ENCODE results near the gene DLEC1. TPM values are rescaled to one million over a fixed set of nuclear protein-coding genes. Genes with fewer than 3 reads are reported as not detected.

DLEC1 gene
- total RNA-seq (2014; rRNA removed; shearing (Covaris generic)), result not detected in 2 replicates

- Histone ChIP-seq H3K4me3 (no peak within 1 kb of the TSS), H3K4me1 (replicated peaks) (no peaks in the 10 kb centered on the region), H3K27ac (no peak within 1 kb of the TSS), H3K27me3 (replicated peaks) (no peaks in the 10 kb centered on the region), H3K9me3 (replicated peaks) (no peaks in the 10 kb centered on the region), H3K36me3 (no peaks in the 10 kb centered on the region)
- DNase-seq (ENCODE audit: low read depth in 1 of 2, low spot score in 2 of 2), result no peak
Observed at GRCh38 chr3:38039101-38039898, at the start of gene DLEC1. Gene DLEC1 (plus strand): TSS chr3:38039208. CDS start chr3:38039226, 18 bp downstream.

GRCh38 chr3:37989821-37990480, 49.1 kb upstream of the DLEC1 start:
- Histone ChIP-seq H3K4me1 (replicated peaks) (no peaks in the 10 kb centered on the region), H3K36me3 (no peaks in the 10 kb centered on the region; the same call in 1 of the 2 replicates), H3K9me3 (replicated peaks) (no peaks in the 10 kb centered on the region), H3K27me3 (replicated peaks) (no peaks in the 10 kb centered on the region), H3K27ac (no peak overlapping the region), H3K4me3 (no peak overlapping the region)
- no peak for DNase-seq (ENCODE audit: low read depth in 1 of 2, low spot score in 2 of 2)

- Histone ChIP-seq H3K4me3 (no peak within 1 kb of the TSS), H3K9me3 (replicated peaks) (no peaks in the 10 kb centered on the region), H3K4me1 (replicated peaks) (no peaks in the 10 kb centered on the region), H3K27me3 (replicated peaks) (no peaks in the 10 kb centered on the region), H3K27ac (no peak within 1 kb of the TSS), H3K36me3 (no peaks in the 10 kb centered on the region)
- no peak for DNase-seq (ENCODE audit: low read depth in 1 of 2, low spot score in 2 of 2)
Observed at GRCh38 chr3:37990527-37990926, 48.5 kb upstream of the DLEC1 start, which contains the start of gene VILL. Gene VILL (plus strand): TSS chr3:37990786. CDS start chr3:37993673, 2,887 bp downstream.

- no peaks in the 10 kb centered on the region for H3K36me3 ChIP-seq
- no peaks in the 10 kb centered on the region for H3K9me3 ChIP-seq (replicated peaks)
- no peak overlapping the region for H3K4me3 ChIP-seq
- H3K27me3 ChIP-seq (replicated peaks), result no peaks in the 10 kb centered on the region
- DNase-seq (ENCODE audit: low read depth in 1 of 2, low spot score in 2 of 2), result no peak
- H3K4me1 ChIP-seq (replicated peaks), result no peaks in the 10 kb centered on the region
- H3K27ac ChIP-seq, result no peak overlapping the region
Observed at GRCh38 chr3:37991109-37991508, 47.9 kb upstream of the DLEC1 start.

- Histone ChIP-seq H3K27me3 (replicated peaks) (no peaks in the 10 kb centered on the region), H3K4me1 (replicated peaks) (no peaks in the 10 kb centered on the region), H3K27ac (no peak overlapping the region), H3K9me3 (replicated peaks) (no peaks in the 10 kb centered on the region), H3K4me3 (no peak overlapping the region), H3K36me3 (no peaks in the 10 kb centered on the region)
- DNase-seq (ENCODE audit: low read depth in 1 of 2, low spot score in 2 of 2), result peak in 1 of 2 experiments; percentile 19
Observed at GRCh38 chr3:37991823-37992222, 47.2 kb upstream of the DLEC1 start.

- peak in 1 of 2 experiments; percentile 17 for DNase-seq (ENCODE audit: low read depth in 1 of 2, low spot score in 2 of 2)
- Histone ChIP-seq H3K9me3 (replicated peaks) (no peaks in the 10 kb centered on the region), H3K27me3 (replicated peaks) (no peaks in the 10 kb centered on the region), H3K4me1 (replicated peaks) (no peaks in the 10 kb centered on the region), H3K27ac (no peak overlapping the region), H3K4me3 (no peak overlapping the region), H3K36me3 (no peaks in the 10 kb centered on the region)
Observed at GRCh38 chr3:37992271-37993066, 46.5 kb upstream of the DLEC1 start.

- DNase-seq (ENCODE audit: low read depth in 1 of 2, low spot score in 2 of 2), result peak in 1 of 2 experiments; percentile 16
- no peak overlapping the region for H3K4me3 ChIP-seq
- H3K27me3 ChIP-seq (replicated peaks), result no peaks in the 10 kb centered on the region
- H3K9me3 ChIP-seq (replicated peaks), result no peaks in the 10 kb centered on the region
- no peaks in the 10 kb centered on the region for H3K36me3 ChIP-seq
- H3K27ac ChIP-seq, result no peak overlapping the region
- no peaks in the 10 kb centered on the region for H3K4me1 ChIP-seq (replicated peaks)
Observed at GRCh38 chr3:37993067-37993455, 45.9 kb upstream of the DLEC1 start.

- H3K27ac ChIP-seq, result no peak overlapping the region
- peaks cover 4% of the 10 kb centered on the region for H3K4me1 ChIP-seq (replicated peaks)
- no peak overlapping the region for H3K4me3 ChIP-seq
- no peaks in the 10 kb centered on the region for H3K36me3 ChIP-seq
- no peaks in the 10 kb centered on the region for H3K9me3 ChIP-seq (replicated peaks)
- H3K27me3 ChIP-seq (replicated peaks), result no peaks in the 10 kb centered on the region
- no peak for DNase-seq (ENCODE audit: low read depth in 1 of 2, low spot score in 2 of 2)
Observed at GRCh38 chr3:37993460-37993819, 45.6 kb upstream of the DLEC1 start.

GRCh38 chr3:37993820-37994638, 45.0 kb upstream of the DLEC1 start:
- Histone ChIP-seq H3K4me1 (replicated peaks) (peaks cover 8% of the 10 kb centered on the region), H3K9me3 (replicated peaks) (no peaks in the 10 kb centered on the region), H3K27me3 (replicated peaks) (no peaks in the 10 kb centered on the region), H3K36me3 (no peaks in the 10 kb centered on the region), H3K27ac (no peak overlapping the region), H3K4me3 (peak overlapping the region; percentile 35)
- peak in 1 of 2 experiments; percentile 38 for DNase-seq (ENCODE audit: low read depth in 1 of 2, low spot score in 2 of 2)

- no peak for DNase-seq (ENCODE audit: low read depth in 1 of 2, low spot score in 2 of 2)
- Histone ChIP-seq H3K4me1 (replicated peaks) (peaks cover 12% of the 10 kb centered on the region), H3K9me3 (replicated peaks) (no peaks in the 10 kb centered on the region), H3K4me3 (peak overlapping the region; percentile 35), H3K27me3 (replicated peaks) (no peaks in the 10 kb centered on the region), H3K36me3 (no peaks in the 10 kb centered on the region), H3K27ac (no peak overlapping the region)
Observed at GRCh38 chr3:37994639-37994972, 44.4 kb upstream of the DLEC1 start.

- Histone ChIP-seq H3K4me3 (no peak overlapping the region), H3K36me3 (no peaks in the 10 kb centered on the region), H3K27ac (no peak overlapping the region), H3K27me3 (replicated peaks) (no peaks in the 10 kb centered on the region), H3K9me3 (replicated peaks) (no peaks in the 10 kb centered on the region), H3K4me1 (replicated peaks) (peaks cover 12% of the 10 kb centered on the region)
- peak in 1 of 2 experiments; percentile 23 for DNase-seq (ENCODE audit: low read depth in 1 of 2, low spot score in 2 of 2)
Observed at GRCh38 chr3:37995652-37996641, 43.1 kb upstream of the DLEC1 start.

GRCh38 chr3:37996785-37997301, 42.2 kb upstream of the DLEC1 start:
- H3K27me3 ChIP-seq (replicated peaks), result no peaks in the 10 kb centered on the region
- no peak overlapping the region for H3K4me3 ChIP-seq
- no peaks in the 10 kb centered on the region for H3K9me3 ChIP-seq (replicated peaks)
- no peak overlapping the region for H3K27ac ChIP-seq
- DNase-seq (ENCODE audit: low read depth in 1 of 2, low spot score in 2 of 2), result peak; percentile 61 to 76
- peaks cover 12% of the 10 kb centered on the region for H3K4me1 ChIP-seq (replicated peaks)
- H3K36me3 ChIP-seq, result no peaks in the 10 kb centered on the region
